Panc1 (cell line): ENCODE results near the gene KRT6A. TPM values are rescaled to one million over a fixed set of nuclear protein-coding genes. Genes with fewer than 3 reads are reported as not detected.

Experiments used
- ATAC-seq: fragments of 200-7000 bp; cut with Tn5 transposase; 2 replicates; pipeline ENCODE4 v1.9.1; 2020; ENCODE audit warnings: mild to moderate bottlenecking, moderate library complexity
- BruUV-seq: library from RNA; stranded (reverse); fragments of 400-500 nt; replicated peaks from 2 replicates; lab custom pipeline; 2021; lab: Mats Ljungman, UMichigan
- CTCF ChIA-PET: fragments of 300-600 bp; sonication (Branson Sonifier 250); formaldehyde crosslinking; loops from one replicate; lab custom pipeline; 2022; ENCODE audit warnings: antibody characterized with exemption; lab: Charles Lee
- POLR2A ChIA-PET: fragments of 300-600 bp; sonication (Branson Sonifier 250); formaldehyde crosslinking; loops from one replicate; lab custom pipeline; 2022; ENCODE audit warnings: antibody characterized with exemption; lab: Charles Lee
- DNase-seq: peaks from one replicate; pipeline ENCODE4 v3.0.0-alpha.2; 2010; ENCODE audit warnings: low read depth, low spot score
- H3K27ac ChIP-seq: 2 replicates; pipeline ENCODE4 v1.5.1; 2011; ENCODE audit warnings: mild to moderate bottlenecking, low read length, inconsistent platforms
- H3K27me3 ChIP-seq: fragments of 200-500 bp; sonication (Bioruptor generic); 2 replicates; pipeline ENCODE4 v1.6.0; 2014; ENCODE audit warnings: low read length, inconsistent platforms; ENCODE audit not compliant: control insufficient read depth, insufficient read depth
- H3K36me3 ChIP-seq: fragments of 200-500 bp; sonication (Bioruptor generic); 2 replicates; pipeline ENCODE4 v1.5.1; 2014; ENCODE audit warnings: inconsistent platforms, mild to moderate bottlenecking, low read length, moderate library complexity; ENCODE audit not compliant: control insufficient read depth, insufficient read depth
- H3K4me1 ChIP-seq: 2 replicates; pipeline ENCODE4 v1.5.1; 2011; ENCODE audit warnings: inconsistent platforms, mild to moderate bottlenecking, low read length, moderate library complexity; ENCODE audit not compliant: control insufficient read depth, insufficient read depth
- H3K4me3 ChIP-seq, 2 experiments: 2 replicates each; pipeline ENCODE4 v1.5.1; 2011 to 2012; ENCODE audit warnings: low read depth in 2 of 2, low read length in 2 of 2, mild to moderate bottlenecking in 2 of 2, inconsistent platforms in 1 of 2, moderate library complexity in 1 of 2
- H3K9me3 ChIP-seq: fragments of 200-500 bp; sonication (Bioruptor generic); 2 replicates; pipeline ENCODE4 v1.5.1; 2014; ENCODE audit warnings: low read depth, mild to moderate bottlenecking, inconsistent platforms, low read length, moderate library complexity; ENCODE audit not compliant: control insufficient read depth, insufficient read depth
- CTCF ChIP-seq: fragments of 450-650 bp; IDR thresholded peaks from 2 replicates; pipeline ENCODE4 v1.5.1; 2017; ENCODE audit warnings: mild to moderate bottlenecking
- POLR2AphosphoS5 ChIP-seq: IDR thresholded peaks from 2 replicates; pipeline ENCODE4 v1.6.1; 2012; ENCODE audit warnings: mild to moderate bottlenecking, low read depth, low read length, moderate library complexity
- REST ChIP-seq, 2 experiments: IDR thresholded peaks; 2 replicates each; pipeline ENCODE4 v1.6.1; 2011 to 2012; ENCODE audit warnings: low read depth in 2 of 2, control low read depth in 1 of 2, low read length in 1 of 2, mild to moderate bottlenecking in 1 of 2, moderate library complexity in 1 of 2; ENCODE audit not compliant: insufficient read depth in 1 of 2
- SIN3A ChIP-seq: IDR thresholded peaks from 2 replicates; pipeline ENCODE4 v1.6.1; 2012; ENCODE audit warnings: low read depth, mild to moderate bottlenecking, low read length, moderate library complexity, borderline replicate concordance; ENCODE audit not compliant: insufficient read depth
- TCF7L2 ChIP-seq: IDR thresholded peaks from 2 replicates; pipeline ENCODE4 v1.6.1; 2011; ENCODE audit warnings: mild to moderate bottlenecking, low read depth, low read length, inconsistent platforms
- in situ Hi-C: cut with HindIII; loops from 2 replicates; pipeline ENCODE4 v1.10.0; 2016; ENCODE audit warnings: low sequenced_read_pairs, low pct_unique_long_range_greater_than_20kb
- intact Hi-C: fragments of 100-400 bp; cut with micrococcal nuclease; formaldehyde crosslinking; loops from one replicate; pipeline ENCODE4 v1.10.0; 2022; ENCODE audit not compliant: unreplicated experiment
- total RNA-seq: library from RNA; stranded (reverse); gene quantifications from one replicate; pipeline ENCODE4 v1.2.1, GENCODE V29; 2021; ENCODE audit not compliant: unreplicated experiment

KRT6A gene
- total RNA-seq, 1 experiment from 2014 or later: not detected

DNA sequence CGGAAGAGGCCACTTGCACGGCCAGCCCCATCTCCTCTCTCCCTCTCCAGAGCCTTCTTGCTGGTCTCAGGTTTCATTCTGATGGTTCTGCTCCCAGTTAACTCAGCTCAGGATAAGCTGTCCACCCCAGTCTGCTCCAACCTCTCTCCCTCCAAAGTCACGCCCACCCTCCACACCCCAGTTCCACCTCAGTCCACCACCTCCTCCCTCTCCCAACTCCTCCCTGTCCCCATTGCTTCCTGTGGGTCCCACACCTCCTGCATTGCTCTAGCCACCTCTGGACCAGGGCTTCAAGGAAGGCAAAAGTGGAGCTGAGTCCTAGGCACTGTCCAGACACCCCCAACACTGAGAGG, 46.7 kb upstream of the KRT6A start:
- Histone ChIP-seq H3K27ac (no peak overlapping the region), H3K36me3 (no peaks in the 10 kb centered on the region), H3K9me3 (no peaks in the 10 kb centered on the region), H3K4me1 (peaks cover 10% of the 10 kb centered on the region), H3K27me3 (no peaks in the 10 kb centered on the region), H3K4me3 (no peak overlapping the region)
- DNase-seq (no peak), ATAC-seq (no peak)
- CTCF ChIA-PET: no interaction called here
- intact Hi-C loops: no loop called here
- BruUV-seq: no TSS peak
- in situ Hi-C loops: no loop called here
- POLR2A ChIA-PET: no interaction called here
- TF ChIP-seq SIN3A: no peak
- no peak for TF ChIP-seq REST (IDR thresholded peaks at IDR 0.05; ENCODE audit: insufficient read depth in 1 of 2, low read depth in 2 of 2, low read length in 1 of 2)
- TF ChIP-seq POLR2AphosphoS5: no peak

DNA sequence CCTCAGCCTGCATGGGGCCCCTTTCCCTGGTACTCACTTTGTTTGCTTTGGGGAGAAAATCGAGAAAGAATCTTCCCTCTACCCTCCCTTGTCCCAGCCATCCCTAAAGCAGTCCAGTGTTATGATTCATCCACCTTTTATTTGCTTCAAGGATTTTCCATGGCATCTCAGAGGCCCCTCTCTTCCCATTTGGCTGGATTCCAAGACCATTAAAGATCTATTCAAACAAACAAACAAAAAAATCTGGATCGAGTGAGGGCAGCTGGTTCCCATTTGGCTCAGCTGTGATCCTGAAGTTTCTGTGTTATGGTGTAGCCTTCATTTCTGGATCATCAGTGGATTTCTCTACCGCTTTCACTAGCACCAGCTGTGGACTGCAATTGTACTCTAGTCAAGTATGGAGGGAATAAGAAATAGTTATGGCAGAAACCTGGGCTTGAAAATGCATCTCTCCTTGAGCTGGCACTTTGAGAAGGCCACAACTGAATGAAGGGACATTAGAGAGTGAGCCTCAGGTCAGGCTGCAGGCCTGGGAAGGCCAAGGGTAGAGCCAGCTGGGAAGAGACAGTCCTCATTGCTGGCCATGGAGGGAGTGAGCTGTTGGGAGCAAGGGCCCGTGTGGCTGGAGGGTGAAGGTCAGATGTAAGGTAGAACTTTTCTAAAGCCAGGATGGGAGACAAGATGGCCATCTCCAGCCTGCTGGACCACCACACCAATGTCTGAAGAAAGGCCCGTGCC, 46.2 kb upstream of the KRT6A start:
- in situ Hi-C loops: no loop called here
- ChIA-PET POLR2A (no interaction called here), CTCF (no interaction called here)
- Histone ChIP-seq H3K27ac (no peak overlapping the region), H3K27me3 (no peaks in the 10 kb centered on the region), H3K36me3 (no peaks in the 10 kb centered on the region), H3K9me3 (no peaks in the 10 kb centered on the region), H3K4me3 (no peak overlapping the region), H3K4me1 (peaks cover 10% of the 10 kb centered on the region)
- intact Hi-C loops: no loop called here
- BruUV-seq: no TSS peak
- no peak for DNase-seq
- ATAC-seq: peak; percentile 72; the same call in 1 of the 2 replicates
- TF ChIP-seq CTCF (no peak), REST (IDR thresholded peaks at IDR 0.05; ENCODE audit: insufficient read depth in 1 of 2, low read depth in 2 of 2, low read length in 1 of 2) (no peak), SIN3A (no peak), TCF7L2 (no peak), POLR2AphosphoS5 (no peak)
